ENCODE measurements around the gene SOS2. TPM values are rescaled to one million over a fixed set of nuclear protein-coding genes. Genes with fewer than 3 reads are reported as not detected.

SOS2 gene
- total RNA-seq, 1 experiment from 2014 or later, result 9.4 TPM

DNA sequence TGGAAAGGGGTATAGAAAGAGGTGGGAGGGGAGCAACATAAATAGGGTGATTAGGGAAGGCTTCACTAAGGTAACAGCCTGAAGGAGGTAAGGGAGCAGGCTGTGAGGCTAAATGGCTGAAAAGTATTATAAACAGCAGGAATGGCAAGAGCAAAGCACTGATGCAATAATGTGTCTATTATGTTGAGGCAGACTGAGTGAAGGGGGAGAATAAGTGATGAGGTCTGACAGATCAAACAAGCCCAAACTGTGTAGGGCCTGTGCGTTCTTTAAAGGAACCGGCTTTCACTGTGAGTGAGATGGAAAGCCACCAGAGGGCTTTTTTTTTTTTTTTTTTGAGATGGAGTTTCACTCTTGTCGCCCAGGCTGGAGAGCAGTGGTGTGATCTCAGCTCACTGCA lies 108.3 kb downstream of the SOS2 start:
- H3K4me1 ChIP-seq (ENCODE audit: insufficient read depth, low read length), result no peaks in the 10 kb centered on the region
- no peak overlapping the region for H3K14ac ChIP-seq (ENCODE audit: insufficient read depth, low read length)
- H3K27me3 ChIP-seq (ENCODE audit: insufficient read depth, low read length), result no peaks in the 10 kb centered on the region
- Mint-ChIP-seq H3K4me3 (no peak overlapping the region), H3K36me3 (ENCODE audit: insufficient read depth in 1 of 3, low read depth in 3 of 3) (peaks cover 2 to 6% (median 4%) of the 10 kb centered on the region in 3 experiments; a peak in 5 of 7 replicates), H3K27me3 (ENCODE audit: low read depth) (no peaks in the 10 kb centered on the region), H3K27ac (peak overlapping the region in 1 of 3 experiments; percentile 21; a peak in 2 of 7 replicates), H3K4me1 (peaks cover 2 to 3% of the 10 kb centered on the region in 2 experiments; a peak in 3 of 4 replicates), H3K9me3 (no peaks in the 10 kb centered on the region)
- H4K8ac ChIP-seq (replicated peaks; ENCODE audit: insufficient read length, low read depth, low read length), result no peak overlapping the region
- no CpG with 5 or more reads among the region's 3 CpGs for WGBS (ENCODE audit: extremely low coverage, insufficient read length, low lambda C conversion rate)
- no peak for DNase-seq
- no peak overlapping the region for H2AK5ac ChIP-seq (ENCODE audit: insufficient read length, low read length)
- no peaks in the 10 kb centered on the region for H4K20me1 ChIP-seq (ENCODE audit: control insufficient read depth, insufficient read depth, insufficient read length)
- H3T11ph ChIP-seq (ENCODE audit: low read length), result no peak overlapping the region
- no peak overlapping the region for H3K56ac ChIP-seq (ENCODE audit: insufficient read length, low read depth, low read length)
- no peak overlapping the region for H2AFZ ChIP-seq (ENCODE audit: low read length)
- H3K79me1 ChIP-seq (ENCODE audit: insufficient read depth, low read depth, low read length, poor library complexity, severe bottlenecking), result no peaks in the 10 kb centered on the region
- H3K23me2 ChIP-seq (ENCODE audit: insufficient read length, low read depth, low read length, poor library complexity, severe bottlenecking), result no peaks in the 10 kb centered on the region
- H3K9ac ChIP-seq (ENCODE audit: extremely low read depth, insufficient read length, low read length), result no peak overlapping the region
- no peak overlapping the region for H2BK120ac ChIP-seq (ENCODE audit: low read depth, low read length, poor library complexity, severe bottlenecking)
- no peak overlapping the region for H3K23ac ChIP-seq (ENCODE audit: insufficient read length, low read depth, low read length)
- no peak overlapping the region for H2BK12ac ChIP-seq (ENCODE audit: insufficient read length, low read depth, low read length)
- no peak overlapping the region for H3K27ac ChIP-seq (ENCODE audit: insufficient read length, low read depth, low read length)
- no peaks in the 10 kb centered on the region for H3K9me3 ChIP-seq (ENCODE audit: control insufficient read depth, low read depth, low read length)
- no peak overlapping the region for H3K18ac ChIP-seq (ENCODE audit: insufficient read length, low read depth, low read length)
- no peak overlapping the region for H2BK15ac ChIP-seq (ENCODE audit: low read depth, low read length)
- H3K79me2 ChIP-seq (ENCODE audit: insufficient read depth, low read length), result no peaks in the 10 kb centered on the region
- no peak overlapping the region for H2BK20ac ChIP-seq (ENCODE audit: low read depth, low read length, poor library complexity, severe bottlenecking)
- H3K4ac ChIP-seq (ENCODE audit: low read depth, low read length), result no peak overlapping the region
- H4K91ac ChIP-seq (ENCODE audit: insufficient read length, low read depth, low read length), result no peak overlapping the region
- H2BK5ac ChIP-seq (ENCODE audit: insufficient read length, low read length), result no peak overlapping the region
- H4K5ac ChIP-seq (ENCODE audit: insufficient read length, low read depth, low read length), result no peak overlapping the region
- TF ChIP-seq, protein P1, sequence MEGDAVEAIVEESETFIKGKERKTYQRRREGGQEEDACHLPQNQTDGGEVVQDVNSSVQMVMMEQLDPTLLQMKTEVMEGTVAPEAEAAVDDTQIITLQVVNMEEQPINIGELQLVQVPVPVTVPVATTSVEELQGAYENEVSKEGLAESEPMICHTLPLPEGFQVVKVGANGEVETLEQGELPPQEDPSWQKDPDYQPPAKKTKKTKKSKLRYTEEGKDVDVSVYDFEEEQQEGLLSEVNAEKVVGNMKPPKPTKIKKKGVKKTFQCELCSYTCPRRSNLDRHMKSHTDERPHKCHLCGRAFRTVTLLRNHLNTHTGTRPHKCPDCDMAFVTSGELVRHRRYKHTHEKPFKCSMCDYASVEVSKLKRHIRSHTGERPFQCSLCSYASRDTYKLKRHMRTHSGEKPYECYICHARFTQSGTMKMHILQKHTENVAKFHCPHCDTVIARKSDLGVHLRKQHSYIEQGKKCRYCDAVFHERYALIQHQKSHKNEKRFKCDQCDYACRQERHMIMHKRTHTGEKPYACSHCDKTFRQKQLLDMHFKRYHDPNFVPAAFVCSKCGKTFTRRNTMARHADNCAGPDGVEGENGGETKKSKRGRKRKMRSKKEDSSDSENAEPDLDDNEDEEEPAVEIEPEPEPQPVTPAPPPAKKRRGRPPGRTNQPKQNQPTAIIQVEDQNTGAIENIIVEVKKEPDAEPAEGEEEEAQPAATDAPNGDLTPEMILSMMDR (conservative IDR thresholded peaks at IDR 0.05), result no peak
- no peak overlapping the region for H3K4me2 ChIP-seq (ENCODE audit: insufficient read depth, insufficient read length, low read length)

Measured in H9 (cell line).